ENCODE measurements around the gene FAF1. TPM values are rescaled to one million over a fixed set of nuclear protein-coding genes. Genes with fewer than 3 reads are reported as not detected.
"Not testable (repeated sequence)": the region's sequence is repeated elsewhere in the genome, so short reads cannot be mapped to it uniquely, and the experiment has no call there.

FAF1 gene
- total and polyA plus RNA-seq, 2 donors (not counting 3 experiments of a cell fraction or from before 2014, with no cell fraction given) = 9.0 to 57.6 TPM

- TF ChIP-seq EZH2 (IDR thresholded peaks at IDR 0.05; ENCODE audit: borderline replicate concordance, low read depth, low read length, severe bottlenecking) = no peak
- no peak for TF ChIP-seq GATA2 (IDR thresholded peaks at IDR 0.05; ENCODE audit: insufficient read depth, insufficient read length, low read depth, low read length)
- TF ChIP-seq JUN (IDR thresholded peaks at IDR 0.05; ENCODE audit: borderline replicate concordance, insufficient read depth, insufficient read length, low read depth) = no peak
- TF ChIP-seq FOS (IDR thresholded peaks at IDR 0.05; ENCODE audit: borderline replicate concordance, insufficient read depth, low read length) = no peak
- TF ChIP-seq POLR2AphosphoS5 (IDR thresholded peaks at IDR 0.05; ENCODE audit: insufficient read depth, low read depth, low read length) = no peak
- TF ChIP-seq CTCF (IDR thresholded peaks at IDR 0.05; ENCODE audit: extremely low read depth in 1 of 2, insufficient read depth in 1 of 2, low read depth in 1 of 2, low read length in 2 of 2) = no peak
- TF ChIP-seq MYC (IDR thresholded peaks at IDR 0.05; ENCODE audit: low read depth, low read length) = no peak
- no peak for TF ChIP-seq MAX (IDR thresholded peaks at IDR 0.05; ENCODE audit: insufficient read depth, insufficient read length)
- TF ChIP-seq POLR2A (IDR thresholded peaks at IDR 0.05; ENCODE audit: low read depth, low read length) = no peak
- Histone ChIP-seq H3K4me3 (replicated peaks in 1 of 3; ENCODE audit: insufficient read depth in 1 of 3, low read depth in 1 of 3, low read length in 3 of 3) (no peak overlapping the region), H3K9ac (replicated peaks; ENCODE audit: extremely low read depth, insufficient read depth, low read length) (no peak overlapping the region)
Measured at GRCh38 chr1:50893466-50893865, 66.6 kb downstream of the FAF1 start.

DNA sequence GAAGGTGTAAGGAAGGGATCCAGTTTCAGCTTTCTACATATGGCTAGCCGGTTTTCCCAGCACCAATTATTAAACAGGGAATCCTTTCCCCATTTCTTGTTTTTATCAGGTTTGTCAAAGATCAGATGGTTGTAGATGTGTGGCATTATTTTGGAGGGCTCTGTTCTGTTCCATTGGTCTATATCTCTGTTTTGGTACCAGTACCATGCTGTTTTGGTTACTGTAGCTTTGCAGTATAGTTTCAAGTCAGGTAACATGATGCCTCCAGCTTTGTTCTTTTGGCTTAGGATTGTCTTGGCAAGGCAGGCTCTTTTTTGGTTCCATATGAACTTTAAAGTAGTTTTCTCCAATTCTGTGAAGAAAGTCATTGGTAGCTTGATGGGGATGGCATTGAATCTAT lies 72.5 kb downstream of the FAF1 start:
- POLR2A ChIA-PET; H3K9ac ChIP-seq (replicated peaks; ENCODE audit: extremely low read depth, insufficient read depth, low read length); H3K79me2 ChIP-seq (ENCODE audit: control insufficient read depth, insufficient read depth, low read length); intact Hi-C loops (cut with micrococcal nuclease); FAIRE-seq; H3K4me3 ChIP-seq (replicated peaks in 1 of 3; ENCODE audit: insufficient read depth in 1 of 3, low read depth in 1 of 3, low read length in 3 of 3); H3K4me1 ChIP-seq (ENCODE audit: control insufficient read depth, extremely low read depth, insufficient read depth, low read length); H3K36me3 ChIP-seq (ENCODE audit: control insufficient read depth in 2 of 2, extremely low read depth in 1 of 2, insufficient read depth in 2 of 2, low read length in 2 of 2); H3K4me2 ChIP-seq (ENCODE audit: insufficient read depth, low read length); H3K9me1 ChIP-seq (replicated peaks; ENCODE audit: control insufficient read depth, extremely low read depth, insufficient read depth, low read length); DNase-seq (ENCODE audit: low read depth, low spot score); H3K9me3 ChIP-seq (replicated peaks; ENCODE audit: control insufficient read depth, insufficient read depth, low read length); CTCF ChIA-PET; BruUV-seq (replicated peaks); H2AFZ ChIP-seq (ENCODE audit: low read depth, low read length); H4K20me1 ChIP-seq (replicated peaks; ENCODE audit: control insufficient read depth, extremely low read depth, insufficient read depth, low read length); H3K27me3 ChIP-seq (ENCODE audit: control insufficient read depth in 2 of 2, insufficient read depth in 2 of 2, low read length in 2 of 2); H3K27ac ChIP-seq (ENCODE audit: insufficient read depth, low read depth, low read length); dilution Hi-C loops (cut with MboI; ENCODE audit: extremely low pct_ligation_motif_present, low sequenced_read_pairs): not testable (repeated sequence)

More at GRCh38 chr1:50893466-50893865, 66.6 kb downstream of the FAF1 start:
- no TSS peak for BruUV-seq (replicated peaks)
- H3K79me2 ChIP-seq (ENCODE audit: control insufficient read depth, insufficient read depth, low read length) = peaks cover 32% of the 10 kb centered on the region
- ChIA-PET POLR2A (no interaction called here), CTCF (no interaction called here)
- no peaks in the 10 kb centered on the region for H3K27me3 ChIP-seq (ENCODE audit: control insufficient read depth in 2 of 2, insufficient read depth in 2 of 2, low read length in 2 of 2)
- dilution Hi-C loops (cut with MboI; ENCODE audit: extremely low pct_ligation_motif_present, low sequenced_read_pairs) (no loop called here), intact Hi-C loops (cut with micrococcal nuclease) (no loop called here)
- FAIRE-seq = no peak
- no peaks in the 10 kb centered on the region for H3K4me1 ChIP-seq (ENCODE audit: control insufficient read depth, extremely low read depth, insufficient read depth, low read length)
- H3K9me3 ChIP-seq (replicated peaks; ENCODE audit: control insufficient read depth, insufficient read depth, low read length) = no peaks in the 10 kb centered on the region
- H3K4me2 ChIP-seq (ENCODE audit: insufficient read depth, low read length) = no peak overlapping the region
- no peak overlapping the region for H3K27ac ChIP-seq (ENCODE audit: insufficient read depth, low read depth, low read length)
- no peak for DNase-seq (ENCODE audit: low read depth, low spot score)
- H4K20me1 ChIP-seq (replicated peaks; ENCODE audit: control insufficient read depth, extremely low read depth, insufficient read depth, low read length) = no peaks in the 10 kb centered on the region
- no peaks in the 10 kb centered on the region for H3K36me3 ChIP-seq (ENCODE audit: control insufficient read depth in 2 of 2, extremely low read depth in 1 of 2, insufficient read depth in 2 of 2, low read length in 2 of 2)
- H2AFZ ChIP-seq (ENCODE audit: low read depth, low read length) = no peak overlapping the region
- no peaks in the 10 kb centered on the region for H3K9me1 ChIP-seq (replicated peaks; ENCODE audit: control insufficient read depth, extremely low read depth, insufficient read depth, low read length)
